Activated naive CD8-positive, alpha-beta T cell treated with anti-CD3 and anti-CD28 coated beads, Interleukin-2, amount 50 U/mL, for 24 hours (primary cell): ENCODE measurements around the gene TRDMT1.

ENCODE experiments used
- ATAC-seq: fragments of 150-1000 bp; cut with Tn5 transposase; one replicate; pipeline ENCODE4 v1.10.0; 2021
- DNase-seq: peaks from one replicate; pipeline ENCODE4 v3.0.0; 2021
- H3K27ac Mint-ChIP-seq: one replicate; pipeline ENCODE4 v1.8.0; 2021; ENCODE audit warnings: mild to moderate bottlenecking, mixed read lengths
- H3K27me3 Mint-ChIP-seq: one replicate; pipeline ENCODE4 v1.8.0; 2021; ENCODE audit warnings: mixed read lengths
- H3K36me3 Mint-ChIP-seq: one replicate; pipeline ENCODE4 v1.8.0; 2021; ENCODE audit warnings: low read depth, mixed read lengths
- H3K4me1 Mint-ChIP-seq: one replicate; pipeline ENCODE4 v1.8.0; 2021; ENCODE audit warnings: mixed read lengths
- H3K4me3 Mint-ChIP-seq: one replicate; pipeline ENCODE4 v1.8.0; 2021; ENCODE audit warnings: mild to moderate bottlenecking, moderate library complexity, mixed read lengths
- H3K9me3 Mint-ChIP-seq: one replicate; pipeline ENCODE4 v1.8.0; 2021; ENCODE audit warnings: mixed read lengths

TRDMT1 gene

GRCh38 chr10:17109475-17110207 lies 91.8 kb downstream of the TRDMT1 start:
- peaks cover 11% of the 10 kb centered on the region for H3K36me3 Mint-ChIP-seq
- H3K4me1 Mint-ChIP-seq, result peaks cover 7% of the 10 kb centered on the region
- DNase-seq (peak; percentile 11), ATAC-seq (peak; percentile 95)
- H3K9me3 Mint-ChIP-seq, result no peaks in the 10 kb centered on the region
- no peak overlapping the region for H3K27ac Mint-ChIP-seq
- no peak overlapping the region for H3K4me3 Mint-ChIP-seq
- H3K27me3 Mint-ChIP-seq, result no peaks in the 10 kb centered on the region

GRCh38 chr10:17109046-17109445 lies 92.4 kb downstream of the TRDMT1 start:
- Mint-ChIP-seq H3K4me1 (peaks cover 7% of the 10 kb centered on the region), H3K36me3 (peaks cover 8% of the 10 kb centered on the region), H3K9me3 (no peaks in the 10 kb centered on the region), H3K27ac (no peak overlapping the region), H3K27me3 (no peaks in the 10 kb centered on the region), H3K4me3 (no peak overlapping the region)
- no peak for ATAC-seq
- DNase-seq, result no peak

GRCh38 chr10:17106991-17107390 lies 94.5 kb downstream of the TRDMT1 start:
- peaks cover 7% of the 10 kb centered on the region for H3K4me1 Mint-ChIP-seq
- no peak overlapping the region for H3K27ac Mint-ChIP-seq
- H3K27me3 Mint-ChIP-seq, result no peaks in the 10 kb centered on the region
- ATAC-seq, result no peak
- no peak for DNase-seq
- no peak overlapping the region for H3K4me3 Mint-ChIP-seq
- H3K36me3 Mint-ChIP-seq, result peaks cover 8% of the 10 kb centered on the region
- H3K9me3 Mint-ChIP-seq, result no peaks in the 10 kb centered on the region

- Mint-ChIP-seq H3K36me3 (peaks cover 3% of the 10 kb centered on the region), H3K27ac (no peak overlapping the region), H3K27me3 (no peaks in the 10 kb centered on the region), H3K4me1 (peaks cover 2% of the 10 kb centered on the region), H3K9me3 (no peaks in the 10 kb centered on the region), H3K4me3 (no peak overlapping the region)
- ATAC-seq (no peak), DNase-seq (no peak)
Measured at GRCh38 chr10:17101910-17102266, 99.6 kb downstream of the TRDMT1 start.

- H3K27ac Mint-ChIP-seq, result no peak overlapping the region
- H3K9me3 Mint-ChIP-seq, result no peaks in the 10 kb centered on the region
- DNase-seq (no peak), ATAC-seq (no peak)
- H3K36me3 Mint-ChIP-seq, result peaks cover 4% of the 10 kb centered on the region
- H3K4me1 Mint-ChIP-seq, result peaks cover 2% of the 10 kb centered on the region
- H3K4me3 Mint-ChIP-seq, result no peak overlapping the region
- H3K27me3 Mint-ChIP-seq, result no peaks in the 10 kb centered on the region
Measured at GRCh38 chr10:17101257-17101909, 100.1 kb downstream of the TRDMT1 start.

GRCh38 chr10:17100586-17100985 lies 100.9 kb downstream of the TRDMT1 start:
- no peak for ATAC-seq
- H3K27ac Mint-ChIP-seq, result no peak overlapping the region
- H3K4me3 Mint-ChIP-seq, result no peak overlapping the region

GRCh38 chr10:17098012-17098411 lies 103.5 kb downstream of the TRDMT1 start:
- H3K9me3 Mint-ChIP-seq, result no peaks in the 10 kb centered on the region

More at GRCh38 chr10:17100586-17100985, 100.9 kb downstream of the TRDMT1 start:
- no peak for DNase-seq
- no peaks in the 10 kb centered on the region for H3K9me3 Mint-ChIP-seq
- H3K4me1 Mint-ChIP-seq, result peaks cover 2% of the 10 kb centered on the region
- peaks cover 7% of the 10 kb centered on the region for H3K36me3 Mint-ChIP-seq
- H3K27me3 Mint-ChIP-seq, result no peaks in the 10 kb centered on the region

More at GRCh38 chr10:17098012-17098411, 103.5 kb downstream of the TRDMT1 start:
- Mint-ChIP-seq H3K27me3 (no peaks in the 10 kb centered on the region), H3K4me3 (no peak overlapping the region), H3K27ac (no peak overlapping the region), H3K36me3 (peaks cover 10% of the 10 kb centered on the region), H3K4me1 (peaks cover 2% of the 10 kb centered on the region)
- DNase-seq (no peak), ATAC-seq (no peak)
